H9 (cell line): ENCODE results near the gene DBH. TPM values are rescaled to one million over a fixed set of nuclear protein-coding genes. Genes with fewer than 3 reads are reported as not detected.

ENCODE experiments used
- DNase-seq: peaks from one replicate; pipeline ENCODE4 v3.0.0-alpha.2; 2017
- H2AFZ ChIP-seq: one replicate; pipeline ENCODE4 v1.6.1; 2013; ENCODE audit warnings: mild to moderate bottlenecking, low read length, control low read depth, moderate library complexity
- H2AK5ac ChIP-seq: 2 replicates; pipeline ENCODE4 v1.6.1; 2013; ENCODE audit warnings: low read length, control low read depth, mixed read lengths; ENCODE audit not compliant: insufficient read length
- H2BK120ac ChIP-seq: one replicate; pipeline ENCODE4 v1.6.1; 2013; ENCODE audit warnings: low read depth, mild to moderate bottlenecking, low read length, control low read depth, inconsistent platforms; ENCODE audit not compliant: poor library complexity, severe bottlenecking
- H2BK12ac ChIP-seq: 2 replicates; pipeline ENCODE4 v1.6.1; 2013; ENCODE audit warnings: low read length, control low read depth, mixed read lengths, low read depth; ENCODE audit not compliant: insufficient read length
- H2BK15ac ChIP-seq: 2 replicates; pipeline ENCODE4 v1.6.1; 2013; ENCODE audit warnings: low read depth, low read length, control low read depth
- H2BK20ac ChIP-seq: one replicate; pipeline ENCODE4 v1.6.1; 2013; ENCODE audit warnings: low read depth, mild to moderate bottlenecking, low read length, control low read depth, inconsistent platforms; ENCODE audit not compliant: poor library complexity, severe bottlenecking
- H2BK5ac ChIP-seq: 2 replicates; pipeline ENCODE4 v1.6.1; 2013; ENCODE audit warnings: low read length, control low read depth, mixed read lengths; ENCODE audit not compliant: insufficient read length
- H3K14ac ChIP-seq: 2 replicates; pipeline ENCODE4 v1.6.1; 2013; ENCODE audit warnings: low read length, control low read depth; ENCODE audit not compliant: insufficient read depth
- H3K18ac ChIP-seq: 2 replicates; pipeline ENCODE4 v1.6.1; 2013; ENCODE audit warnings: low read depth, mild to moderate bottlenecking, mixed read lengths, low read length, control low read depth; ENCODE audit not compliant: insufficient read length
- H3K23ac ChIP-seq: 2 replicates; pipeline ENCODE4 v1.6.1; 2013; ENCODE audit warnings: low read length, control low read depth, mixed read lengths, low read depth; ENCODE audit not compliant: insufficient read length
- H3K23me2 ChIP-seq: 2 replicates; pipeline ENCODE4 v1.6.1; 2013; ENCODE audit warnings: low read depth, mild to moderate bottlenecking, mixed read lengths, low read length, control low read depth; ENCODE audit not compliant: insufficient read length, poor library complexity, severe bottlenecking
- H3K27ac ChIP-seq: 2 replicates; pipeline ENCODE4 v1.5.1; 2013; ENCODE audit warnings: low read length, control low read depth, mixed read lengths, low read depth; ENCODE audit not compliant: insufficient read length
- H3K27me3 ChIP-seq: 2 replicates; pipeline ENCODE4 v1.6.1; 2013; ENCODE audit warnings: low read length, control low read depth, inconsistent platforms; ENCODE audit not compliant: insufficient read depth
- H3K4ac ChIP-seq: 2 replicates; pipeline ENCODE4 v1.6.1; 2013; ENCODE audit warnings: low read depth, mild to moderate bottlenecking, control low read depth, inconsistent platforms, low read length, moderate library complexity
- H3K4me1 ChIP-seq: 2 replicates; pipeline ENCODE4 v1.6.1; 2013; ENCODE audit warnings: low read length, control low read depth, inconsistent platforms; ENCODE audit not compliant: insufficient read depth
- H3K4me2 ChIP-seq: 2 replicates; pipeline ENCODE4 v1.6.1; 2013; ENCODE audit warnings: low read length, control low read depth, mixed read lengths; ENCODE audit not compliant: insufficient read length, insufficient read depth
- H3K56ac ChIP-seq: 2 replicates; pipeline ENCODE4 v1.6.1; 2013; ENCODE audit warnings: low read depth, mild to moderate bottlenecking, mixed read lengths, low read length, control low read depth; ENCODE audit not compliant: insufficient read length
- H3K79me1 ChIP-seq: 2 replicates; pipeline ENCODE4 v1.6.1; 2013; ENCODE audit warnings: low read depth, mild to moderate bottlenecking, moderate library complexity, low read length, control low read depth, inconsistent platforms; ENCODE audit not compliant: insufficient read depth, poor library complexity, severe bottlenecking
- H3K79me2 ChIP-seq: 2 replicates; pipeline ENCODE4 v1.6.1; 2013; ENCODE audit warnings: low read length, control low read depth, inconsistent platforms; ENCODE audit not compliant: insufficient read depth
- H3K9ac ChIP-seq: 2 replicates; pipeline ENCODE4 v1.6.1; 2013; ENCODE audit warnings: low read length, control low read depth, mixed read lengths; ENCODE audit not compliant: insufficient read length; ENCODE audit errors: extremely low read depth
- H3K9me3 ChIP-seq: one replicate; pipeline ENCODE4 v1.6.1; 2013; ENCODE audit warnings: low read depth, low read length, inconsistent platforms; ENCODE audit not compliant: control insufficient read depth
- H3T11ph ChIP-seq: one replicate; pipeline ENCODE4 v1.6.1; 2013; ENCODE audit warnings: mild to moderate bottlenecking, low read length, control low read depth, inconsistent platforms
- H4K20me1 ChIP-seq: one replicate; pipeline ENCODE4 v1.6.1; 2013; ENCODE audit not compliant: control insufficient read depth, insufficient read length, insufficient read depth
- H4K5ac ChIP-seq: 2 replicates; pipeline ENCODE4 v1.6.1; 2013; ENCODE audit warnings: low read depth, mild to moderate bottlenecking, mixed read lengths, low read length, control low read depth; ENCODE audit not compliant: insufficient read length
- H4K8ac ChIP-seq: replicated peaks from 2 replicates; pipeline ENCODE4 v1.6.1; 2013; ENCODE audit warnings: low read length, control low read depth, mixed read lengths, low read depth; ENCODE audit not compliant: insufficient read length
- H4K91ac ChIP-seq: 2 replicates; pipeline ENCODE4 v1.6.1; 2013; ENCODE audit warnings: low read depth, mild to moderate bottlenecking, moderate library complexity, mixed read lengths, low read length, control low read depth; ENCODE audit not compliant: insufficient read length
- H3K27ac Mint-ChIP-seq, 3 experiments: 2 replicates in 2 of 3; 3 replicates in 1 of 3; pipeline ENCODE4 v1.8.0; 2020 to 2021; ENCODE audit warnings: mixed read lengths in 3 of 3, mild to moderate bottlenecking in 1 of 3, moderate library complexity in 1 of 3
- H3K27me3 Mint-ChIP-seq: 2 replicates; pipeline ENCODE4 v1.8.0; 2021; ENCODE audit warnings: low read depth, mild to moderate bottlenecking, moderate library complexity, mixed read lengths
- H3K36me3 Mint-ChIP-seq, 3 experiments: 2 replicates in 2 of 3; 3 replicates in 1 of 3; pipeline ENCODE4 v1.8.0; 2020 to 2021; ENCODE audit warnings: low read depth in 3 of 3, mixed read lengths in 3 of 3; ENCODE audit not compliant: insufficient read depth in 1 of 3
- H3K4me1 Mint-ChIP-seq, 2 experiments: 2 replicates each; pipeline ENCODE4 v1.8.0; 2020; ENCODE audit warnings: mixed read lengths in 2 of 2
- H3K4me3 Mint-ChIP-seq, 2 experiments: 2 replicates in 1 of 2; 3 replicates in 1 of 2; pipeline ENCODE4 v1.8.0; 2020 to 2021; ENCODE audit warnings: mild to moderate bottlenecking in 2 of 2, mixed read lengths in 2 of 2, moderate library complexity in 1 of 2
- H3K9me3 Mint-ChIP-seq, 2 experiments: 2 replicates in 1 of 2; 3 replicates in 1 of 2; pipeline ENCODE4 v1.8.0; 2020; ENCODE audit warnings: mild to moderate bottlenecking in 2 of 2, mixed read lengths in 2 of 2, moderate library complexity in 1 of 2
- WGBS: extraction: QIAGEN DNeasy Blood & Tissue Kit; methylation state at CpG from one replicate; pipeline ENCODE4 v1.1.7; 2013; ENCODE audit warnings: missing lambda C conversion rate, low lambda C conversion rate, mixed read lengths; ENCODE audit not compliant: insufficient read length; ENCODE audit errors: extremely low coverage; 5-methylcytosine and 5-hydroxymethylcytosine counted together
- total RNA-seq: library from RNA; stranded (reverse); gene quantifications from 2 replicates; pipeline ENCODE4 v1.2.1, GENCODE V29; 2021
- TF ChIP-seq, protein P1 (sequence below): fragments of 200-600 bp; sonication (generic); conservative IDR thresholded peaks from 3 replicates; pipeline ENCODE4 v1.8.0; 2021; ENCODE audit warnings: antibody characterized with exemption, mild to moderate bottlenecking

The DBH gene
- total RNA-seq, 1 experiment from 2014 or later = not detected

DNA sequence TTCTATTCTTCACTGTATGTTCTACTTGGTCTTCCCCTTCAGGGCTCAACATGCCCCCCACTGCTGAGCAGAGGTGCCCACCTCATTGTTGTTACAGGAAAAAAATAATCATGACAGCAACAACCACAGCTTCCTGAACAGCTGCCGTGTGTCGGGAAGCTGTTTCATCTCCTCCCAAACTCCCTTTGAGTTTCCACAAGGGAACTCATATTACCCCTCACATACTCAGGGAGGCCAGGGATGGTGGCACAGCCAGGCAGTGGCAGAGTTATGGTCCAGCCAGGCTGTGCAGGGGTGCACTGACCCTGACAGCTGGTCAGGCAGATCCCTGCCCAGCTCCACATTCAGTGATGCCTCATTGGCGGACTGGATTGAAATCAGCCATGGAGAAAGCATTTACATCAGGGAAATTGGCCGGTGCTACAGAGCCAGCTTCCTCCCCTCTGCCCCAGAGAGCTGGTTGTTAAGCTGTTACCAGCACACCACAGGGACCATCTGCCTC, 64.7 kb downstream of the DBH start:
- Histone ChIP-seq H3K18ac (no peak overlapping the region), H2BK12ac (no peak overlapping the region), H3K56ac (no peak overlapping the region), H4K8ac (no peak overlapping the region), H2AK5ac (no peak overlapping the region), H3K9ac (no peak overlapping the region), H4K5ac (no peak overlapping the region), H2BK20ac (no peak overlapping the region), H3K4me1 (no peaks in the 10 kb centered on the region), H2BK5ac (no peak overlapping the region), H3K27ac (no peak overlapping the region), H3K27me3 (no peaks in the 10 kb centered on the region), H3K14ac (no peak overlapping the region; the same call in 1 of the 2 replicates), H3K79me1 (no peaks in the 10 kb centered on the region), H3K4ac (no peak overlapping the region), H3K23me2 (no peaks in the 10 kb centered on the region), H4K20me1 (no peaks in the 10 kb centered on the region), H2BK15ac (no peak overlapping the region), H3K4me2 (no peak overlapping the region), H3K9me3 (no peaks in the 10 kb centered on the region), H3T11ph (no peak overlapping the region), H2BK120ac (no peak overlapping the region), H3K79me2 (no peaks in the 10 kb centered on the region), H3K23ac (no peak overlapping the region), H4K91ac (no peak overlapping the region), H2AFZ (no peak overlapping the region)
- TF ChIP-seq, protein P1, sequence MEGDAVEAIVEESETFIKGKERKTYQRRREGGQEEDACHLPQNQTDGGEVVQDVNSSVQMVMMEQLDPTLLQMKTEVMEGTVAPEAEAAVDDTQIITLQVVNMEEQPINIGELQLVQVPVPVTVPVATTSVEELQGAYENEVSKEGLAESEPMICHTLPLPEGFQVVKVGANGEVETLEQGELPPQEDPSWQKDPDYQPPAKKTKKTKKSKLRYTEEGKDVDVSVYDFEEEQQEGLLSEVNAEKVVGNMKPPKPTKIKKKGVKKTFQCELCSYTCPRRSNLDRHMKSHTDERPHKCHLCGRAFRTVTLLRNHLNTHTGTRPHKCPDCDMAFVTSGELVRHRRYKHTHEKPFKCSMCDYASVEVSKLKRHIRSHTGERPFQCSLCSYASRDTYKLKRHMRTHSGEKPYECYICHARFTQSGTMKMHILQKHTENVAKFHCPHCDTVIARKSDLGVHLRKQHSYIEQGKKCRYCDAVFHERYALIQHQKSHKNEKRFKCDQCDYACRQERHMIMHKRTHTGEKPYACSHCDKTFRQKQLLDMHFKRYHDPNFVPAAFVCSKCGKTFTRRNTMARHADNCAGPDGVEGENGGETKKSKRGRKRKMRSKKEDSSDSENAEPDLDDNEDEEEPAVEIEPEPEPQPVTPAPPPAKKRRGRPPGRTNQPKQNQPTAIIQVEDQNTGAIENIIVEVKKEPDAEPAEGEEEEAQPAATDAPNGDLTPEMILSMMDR = no peak
- Mint-ChIP-seq H3K4me1 (peaks cover 0 to 12% of the 10 kb centered on the region in 2 experiments; a peak in 2 of 4 replicates), H3K9me3 (no peaks in the 10 kb centered on the region), H3K4me3 (no peak overlapping the region), H3K27me3 (no peaks in the 10 kb centered on the region), H3K27ac (no peak overlapping the region), H3K36me3 (peaks cover 0 to 2% (median 0%) of the 10 kb centered on the region in 3 experiments; a peak in 1 of 7 replicates)
- WGBS = no CpG with 5 or more reads among the region's 4 CpGs
- DNase-seq = no peak
